Trophoblast cell (in vitro differentiated cells and primary cell): ENCODE data around the gene FYTTD1.

ENCODE experiments used
- DNase-seq, 2 donors: peaks; one replicate each; pipeline ENCODE4 v3.0.0-alpha.2; 2016
- H2AFZ ChIP-seq: 2 replicates; pipeline ENCODE4 v1.6.1; 2013; ENCODE audit warnings: low read length, moderate library complexity, mild to moderate bottlenecking; ENCODE audit not compliant: insufficient read depth, poor library complexity
- H2AK5ac ChIP-seq: 2 replicates; pipeline ENCODE4 v1.6.1; 2013; ENCODE audit warnings: mild to moderate bottlenecking, low read length
- H2BK120ac ChIP-seq: 2 replicates; pipeline ENCODE4 v1.6.1; 2013; ENCODE audit warnings: low read length, mild to moderate bottlenecking, moderate library complexity; ENCODE audit not compliant: insufficient read depth, poor library complexity
- H2BK12ac ChIP-seq: 2 replicates; pipeline ENCODE4 v1.6.1; 2013; ENCODE audit warnings: mild to moderate bottlenecking, low read length, moderate library complexity
- H2BK5ac ChIP-seq: 2 replicates; pipeline ENCODE4 v1.6.1; 2013; ENCODE audit warnings: low read length, low read depth, moderate library complexity, mild to moderate bottlenecking; ENCODE audit not compliant: poor library complexity
- H3K14ac ChIP-seq: 2 replicates; pipeline ENCODE4 v1.6.1; 2013; ENCODE audit warnings: mild to moderate bottlenecking, low read length
- H3K18ac ChIP-seq: 2 replicates; pipeline ENCODE4 v1.6.1; 2013; ENCODE audit warnings: mild to moderate bottlenecking, low read length
- H3K23ac ChIP-seq: 2 replicates; pipeline ENCODE4 v1.6.1; 2013; ENCODE audit warnings: low read length
- H3K27ac ChIP-seq: 2 replicates; pipeline ENCODE4 v1.5.1; 2013; ENCODE audit warnings: low read depth, mild to moderate bottlenecking, inconsistent platforms, low read length, moderate library complexity
- H3K27me3 ChIP-seq: 2 replicates; pipeline ENCODE4 v1.6.1; 2013; ENCODE audit warnings: inconsistent platforms, mild to moderate bottlenecking, low read length, moderate library complexity; ENCODE audit not compliant: insufficient read depth
- H3K36me3 ChIP-seq, 2 experiments: 1 replicate in 1 of 2; 2 replicates in 1 of 2; pipeline ENCODE4 v1.6.1; 2013; ENCODE audit warnings: low read length in 2 of 2, mild to moderate bottlenecking in 2 of 2, moderate library complexity in 1 of 2; ENCODE audit not compliant: insufficient read depth in 2 of 2, control insufficient read depth in 1 of 2
- H3K4ac ChIP-seq: 2 replicates; pipeline ENCODE4 v1.6.1; 2013; ENCODE audit warnings: low read depth, mild to moderate bottlenecking, low read length, moderate library complexity
- H3K4me1 ChIP-seq, 2 experiments: 1 replicate in 1 of 2; 2 replicates in 1 of 2; pipeline ENCODE4 v1.6.1; 2013; ENCODE audit warnings: low read length in 2 of 2, mild to moderate bottlenecking in 2 of 2, moderate library complexity in 1 of 2; ENCODE audit not compliant: insufficient read depth in 2 of 2, control insufficient read depth in 1 of 2
- H3K4me2 ChIP-seq: 2 replicates; pipeline ENCODE4 v1.6.1; 2013; ENCODE audit warnings: inconsistent platforms, mild to moderate bottlenecking, low read length, moderate library complexity
- H3K4me3 ChIP-seq: 2 replicates; pipeline ENCODE4 v1.5.1; 2013; ENCODE audit warnings: mild to moderate bottlenecking, low read depth, low read length, inconsistent platforms
- H3K79me1 ChIP-seq: one replicate; pipeline ENCODE4 v1.6.1; 2013; ENCODE audit warnings: low read length
- H3K79me2 ChIP-seq: 2 replicates; pipeline ENCODE4 v1.6.1; 2013; ENCODE audit warnings: low read length, mild to moderate bottlenecking; ENCODE audit not compliant: control insufficient read depth, insufficient read depth, poor library complexity
- H3K9ac ChIP-seq: 2 replicates; pipeline ENCODE4 v1.6.1; 2013; ENCODE audit warnings: mild to moderate bottlenecking, low read length
- H3K9me3 ChIP-seq: 2 replicates; pipeline ENCODE4 v1.6.1; 2013; ENCODE audit warnings: low read depth, mild to moderate bottlenecking, control low read depth, inconsistent platforms, low read length; ENCODE audit not compliant: insufficient read depth
- H4K12ac ChIP-seq: 2 replicates; pipeline ENCODE4 v1.6.1; 2013; ENCODE audit warnings: low read depth, mild to moderate bottlenecking, low read length, moderate library complexity
- H4K8ac ChIP-seq: 2 replicates; pipeline ENCODE4 v1.6.1; 2013; ENCODE audit warnings: low read depth, mild to moderate bottlenecking, low read length, moderate library complexity
- H4K91ac ChIP-seq: one replicate; pipeline ENCODE4 v1.6.1; 2013; ENCODE audit warnings: low read depth, mild to moderate bottlenecking, low read length, moderate library complexity
- WGBS: extraction: QIAGEN DNeasy Blood & Tissue Kit; methylation state at CpG from one replicate; pipeline ENCODE4 v1.1.7; 2013; ENCODE audit warnings: missing lambda C conversion rate; ENCODE audit not compliant: insufficient read length, insufficient coverage; ENCODE audit errors: extremely low coverage; 5-methylcytosine and 5-hydroxymethylcytosine counted together

Gene FYTTD1

DNA sequence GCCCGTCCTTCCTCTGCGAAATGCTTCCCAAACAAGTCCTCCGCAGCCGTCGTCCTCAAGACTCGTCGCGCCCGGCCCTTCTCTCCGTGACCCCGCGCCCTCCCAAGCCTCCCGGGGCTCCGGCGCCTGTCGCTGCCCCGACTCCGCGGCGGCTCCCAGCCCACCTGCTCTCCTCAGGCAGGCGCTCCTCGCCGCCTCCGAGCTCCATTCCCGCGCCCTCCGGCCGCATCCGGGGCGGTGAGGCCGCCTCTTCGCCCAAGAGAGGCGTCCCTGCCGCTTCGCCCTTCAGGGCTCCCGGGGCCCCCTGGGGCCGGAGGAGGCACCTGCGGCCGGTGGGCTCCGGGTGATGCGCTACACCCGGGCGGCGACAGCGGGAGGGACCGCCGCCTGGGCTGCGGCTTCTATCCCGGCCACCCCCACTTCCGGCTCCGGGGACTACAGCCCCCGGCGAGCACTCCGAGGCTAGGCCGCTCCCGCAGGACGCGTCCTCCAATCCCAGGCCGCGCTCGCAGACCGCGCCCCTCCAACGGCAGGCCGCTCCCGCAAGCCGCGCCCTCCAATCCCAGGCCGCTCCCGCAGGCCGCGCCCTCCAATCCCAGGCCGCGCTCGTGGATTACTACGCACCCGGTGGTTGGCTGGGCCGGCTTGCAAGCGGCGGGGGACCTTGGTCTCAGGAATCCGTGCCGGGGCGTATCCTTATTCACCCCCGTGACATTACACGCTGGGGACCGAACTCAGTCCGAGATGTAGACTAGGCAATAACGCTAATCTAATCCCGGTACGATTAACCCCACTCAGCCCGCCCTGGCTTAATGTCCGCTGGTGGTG, 13.0 kb upstream of the FYTTD1 start, which contains the start of gene RUBCN:
Gene RUBCN, minus strand, starts transcription at position 414 of the 828 bp plus-strand sequence. Its CDS starts 185 bp downstream, at position 229.
- no peaks in the 10 kb centered on the region for H3K27me3 ChIP-seq
- H3K4ac ChIP-seq: peak within 1 kb of the TSS; percentile 25
- H3K4me3 ChIP-seq: peak within 1 kb of the TSS; percentile 93
- DNase-seq: peak; percentile 95 to 97
- peak within 1 kb of the TSS; percentile 92 for H2AFZ ChIP-seq
- no peaks in the 10 kb centered on the region for H3K9me3 ChIP-seq
- H3K4me1 ChIP-seq: peaks cover 2 to 4% of the 10 kb centered on the region in 2 experiments
- no peak within 1 kb of the TSS for H2AK5ac ChIP-seq
- H2BK12ac ChIP-seq: no peak within 1 kb of the TSS
- H3K4me2 ChIP-seq: peak within 1 kb of the TSS; percentile 96
- peak within 1 kb of the TSS; percentile 49 for H3K27ac ChIP-seq
- no peaks in the 10 kb centered on the region for H3K79me2 ChIP-seq
- H3K14ac ChIP-seq: peak within 1 kb of the TSS; percentile 29
- H4K12ac ChIP-seq: peak within 1 kb of the TSS; percentile 34
- H2BK5ac ChIP-seq: no peak within 1 kb of the TSS
- H3K9ac ChIP-seq: peak within 1 kb of the TSS; percentile 91
- no peaks in the 10 kb centered on the region for H3K36me3 ChIP-seq
- no peak within 1 kb of the TSS for H3K23ac ChIP-seq
- peak within 1 kb of the TSS; percentile 5 for H2BK120ac ChIP-seq
- H4K91ac ChIP-seq: peak within 1 kb of the TSS; percentile 54
- peak within 1 kb of the TSS; percentile 4 for H3K18ac ChIP-seq
- H4K8ac ChIP-seq: peak within 1 kb of the TSS; percentile 88
- H3K79me1 ChIP-seq: peaks cover 5% of the 10 kb centered on the region
- WGBS: no CpG with 5 or more reads among the region's 92 CpGs

DNA sequence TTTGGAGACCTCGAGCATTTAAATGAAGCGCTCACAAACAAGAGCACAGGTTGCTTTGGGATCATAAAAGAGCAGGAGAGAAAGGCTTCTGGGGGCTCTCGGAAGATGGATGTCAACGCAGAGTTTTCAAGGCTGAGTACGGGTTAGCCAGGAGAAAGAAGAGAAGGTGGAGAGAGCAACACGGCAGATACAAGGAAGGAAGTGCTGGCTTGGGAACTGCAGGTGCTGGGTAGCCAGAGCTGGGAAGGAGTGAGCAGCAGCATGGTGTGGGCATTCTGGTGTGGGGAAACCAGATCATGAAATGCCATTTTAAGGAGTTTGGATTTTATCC, 12.4 kb upstream of the FYTTD1 start:
- Histone ChIP-seq H3K36me3 (no peaks in the 10 kb centered on the region), H3K23ac (no peak overlapping the region), H3K27ac (peak overlapping the region; percentile 49), H2BK120ac (peak overlapping the region; percentile 5), H3K9me3 (no peaks in the 10 kb centered on the region), H3K79me1 (peaks cover 5% of the 10 kb centered on the region), H3K18ac (no peak overlapping the region), H4K8ac (peak overlapping the region; percentile 88), H3K4me2 (peak overlapping the region; percentile 96), H2AK5ac (no peak overlapping the region), H3K4me3 (peak overlapping the region; percentile 76), H3K4me1 (peaks cover 2 to 4% of the 10 kb centered on the region in 2 experiments), H3K14ac (peak overlapping the region; percentile 29), H3K4ac (no peak overlapping the region), H4K91ac (peak overlapping the region; percentile 39), H3K79me2 (no peaks in the 10 kb centered on the region), H4K12ac (peak overlapping the region; percentile 34), H2BK5ac (no peak overlapping the region), H3K27me3 (no peaks in the 10 kb centered on the region), H2AFZ (peak overlapping the region; percentile 92), H3K9ac (peak overlapping the region; percentile 91), H2BK12ac (no peak overlapping the region)
- no peak for DNase-seq
- WGBS: no CpG with 5 or more reads among the region's 6 CpGs

DNA sequence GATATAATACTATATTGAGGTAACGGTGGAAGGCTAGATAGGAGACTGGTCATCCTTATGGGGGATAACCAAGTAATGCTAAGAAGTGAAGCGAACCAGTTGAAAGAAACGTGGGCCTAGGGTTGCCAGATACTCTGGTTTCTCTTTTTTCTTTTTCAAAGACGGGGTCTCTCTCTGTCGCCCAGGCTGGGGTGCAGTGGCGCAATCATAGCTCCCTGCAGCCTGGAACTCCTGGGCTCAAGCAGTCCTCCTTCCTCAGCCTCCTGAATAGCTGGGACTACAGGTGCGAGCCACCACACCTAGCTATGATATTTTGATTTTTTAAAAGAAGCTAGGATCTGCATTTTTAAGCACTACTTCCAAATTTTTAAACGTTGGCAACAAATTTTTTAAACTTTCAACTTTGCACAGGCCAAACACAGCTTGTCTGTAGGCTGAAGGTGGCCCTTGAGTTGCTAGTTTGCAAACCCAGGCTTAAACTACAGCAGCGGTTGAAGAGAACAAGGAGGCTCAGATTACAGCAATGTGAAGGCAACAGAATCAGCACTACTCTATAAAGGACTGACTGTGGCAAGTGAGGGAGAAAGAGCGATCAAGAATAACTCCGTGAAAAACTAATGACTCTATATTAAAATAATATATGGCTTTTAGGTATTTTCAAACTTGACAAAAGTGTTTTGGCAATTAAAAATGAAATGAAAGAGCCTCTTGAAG, 11.8 kb upstream of the FYTTD1 start:
- Histone ChIP-seq H3K4me3 (no peak overlapping the region), H4K8ac (no peak overlapping the region), H2AK5ac (no peak overlapping the region), H3K18ac (no peak overlapping the region), H3K4me2 (peak overlapping the region; percentile 96), H3K27me3 (no peaks in the 10 kb centered on the region), H2AFZ (no peak overlapping the region), H3K27ac (no peak overlapping the region), H3K36me3 (no peaks in the 10 kb centered on the region), H4K91ac (no peak overlapping the region), H2BK12ac (no peak overlapping the region), H4K12ac (no peak overlapping the region), H3K23ac (no peak overlapping the region), H3K4me1 (peaks cover 2 to 4% of the 10 kb centered on the region in 2 experiments), H3K79me2 (no peaks in the 10 kb centered on the region), H2BK5ac (no peak overlapping the region), H2BK120ac (no peak overlapping the region), H3K9me3 (no peaks in the 10 kb centered on the region), H3K79me1 (peaks cover 5% of the 10 kb centered on the region), H3K9ac (no peak overlapping the region), H3K4ac (no peak overlapping the region), H3K14ac (no peak overlapping the region)
- DNase-seq: no peak
- no CpG with 5 or more reads among the region's 11 CpGs for WGBS

DNA sequence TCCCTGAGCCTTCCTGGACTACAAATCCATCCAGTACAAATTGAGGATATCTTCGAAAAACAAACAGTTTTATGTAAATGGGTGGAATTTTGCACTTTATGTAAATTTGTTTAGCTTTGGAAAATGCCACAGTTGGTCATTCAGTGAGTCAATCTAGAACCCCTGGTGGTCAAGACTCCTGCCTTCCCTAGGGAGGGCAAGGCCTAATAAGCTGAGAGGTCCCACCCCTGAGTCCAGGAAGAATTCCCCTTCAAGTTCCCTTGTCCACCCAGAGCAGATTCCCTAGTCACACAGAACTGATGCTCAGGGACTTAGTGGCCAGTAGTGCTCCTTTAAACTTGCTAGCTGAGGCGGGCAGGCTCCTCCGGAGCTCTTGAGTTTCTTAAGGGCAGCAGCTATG, 6.9 kb upstream of the FYTTD1 start:
- no peak for DNase-seq
- H2AK5ac ChIP-seq: no peak overlapping the region
- no peak overlapping the region for H3K27ac ChIP-seq
- H3K4ac ChIP-seq: no peak overlapping the region
- no peak overlapping the region for H2BK5ac ChIP-seq
- no peaks in the 10 kb centered on the region for H3K4me1 ChIP-seq
- no peak overlapping the region for H3K4me2 ChIP-seq
- no CpG with 5 or more reads among the region's 3 CpGs for WGBS
- H4K8ac ChIP-seq: no peak overlapping the region
- no peaks in the 10 kb centered on the region for H3K79me1 ChIP-seq
- no peaks in the 10 kb centered on the region for H3K27me3 ChIP-seq
- no peak overlapping the region for H3K18ac ChIP-seq
- H4K91ac ChIP-seq: no peak overlapping the region
- H2BK12ac ChIP-seq: no peak overlapping the region
- H3K4me3 ChIP-seq: no peak overlapping the region
- H3K79me2 ChIP-seq: no peaks in the 10 kb centered on the region
- H3K9ac ChIP-seq: no peak overlapping the region
- H4K12ac ChIP-seq: no peak overlapping the region
- H3K14ac ChIP-seq: no peak overlapping the region
- H2BK120ac ChIP-seq: no peak overlapping the region
- no peaks in the 10 kb centered on the region for H3K9me3 ChIP-seq
- H3K23ac ChIP-seq: no peak overlapping the region
- H3K36me3 ChIP-seq: no peaks in the 10 kb centered on the region
- no peak overlapping the region for H2AFZ ChIP-seq
